Body of pancreas (tissue), 4 donors: ENCODE results near the gene CRACDL.

Source experiments
- CTCF ChIP-seq, 7 experiments: fragments of 450-650 bp in 4 of 7; fragments of 200-600 bp in 3 of 7; sonication (generic) in 3 of 7; IDR thresholded peaks; one replicate each; pipeline ENCODE4 v1.5.1; 2016 to 2019; ENCODE audit warnings: antibody characterized with exemption in 7 of 7
- POLR2A ChIP-seq, 3 donors: fragments of 450-650 bp; IDR thresholded peaks; one replicate each; pipeline ENCODE4 v1.6.1; 2016; ENCODE audit warnings: antibody characterized with exemption in 3 of 3, mild to moderate bottlenecking in 2 of 3

DNA sequence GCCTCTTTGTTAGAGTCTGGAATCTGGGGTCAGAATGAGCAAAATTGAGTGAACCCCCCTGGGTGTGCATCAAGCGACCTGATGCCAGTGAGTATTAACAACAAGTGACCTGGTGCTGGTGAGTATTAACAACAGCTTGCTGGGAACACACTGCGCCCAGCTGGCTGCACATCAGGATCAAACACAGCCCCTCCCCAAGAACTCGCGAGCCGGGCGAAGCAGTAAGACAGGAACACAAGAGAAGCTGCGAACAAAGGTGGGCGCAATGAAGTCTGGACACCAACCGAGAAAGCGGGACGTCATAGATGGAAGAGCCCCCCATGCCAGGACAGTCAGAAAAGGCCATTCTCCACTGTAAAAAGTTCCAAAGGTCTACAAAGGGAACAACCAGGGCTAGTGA is 34.3 kb downstream of the CRACDL start:
- TF ChIP-seq CTCF (IDR thresholded peaks at IDR 0.05) (no peak), POLR2A (IDR thresholded peaks at IDR 0.05) (no peak)
